ENCODE measurements around the gene HP1BP3. TPM values are rescaled to one million over a fixed set of nuclear protein-coding genes. Genes with fewer than 3 reads are reported as not detected.
"Not testable (repeated sequence)": the region's sequence is repeated elsewhere in the genome, so short reads cannot be mapped to it uniquely, and the experiment has no call there.

The HP1BP3 gene, protein sequence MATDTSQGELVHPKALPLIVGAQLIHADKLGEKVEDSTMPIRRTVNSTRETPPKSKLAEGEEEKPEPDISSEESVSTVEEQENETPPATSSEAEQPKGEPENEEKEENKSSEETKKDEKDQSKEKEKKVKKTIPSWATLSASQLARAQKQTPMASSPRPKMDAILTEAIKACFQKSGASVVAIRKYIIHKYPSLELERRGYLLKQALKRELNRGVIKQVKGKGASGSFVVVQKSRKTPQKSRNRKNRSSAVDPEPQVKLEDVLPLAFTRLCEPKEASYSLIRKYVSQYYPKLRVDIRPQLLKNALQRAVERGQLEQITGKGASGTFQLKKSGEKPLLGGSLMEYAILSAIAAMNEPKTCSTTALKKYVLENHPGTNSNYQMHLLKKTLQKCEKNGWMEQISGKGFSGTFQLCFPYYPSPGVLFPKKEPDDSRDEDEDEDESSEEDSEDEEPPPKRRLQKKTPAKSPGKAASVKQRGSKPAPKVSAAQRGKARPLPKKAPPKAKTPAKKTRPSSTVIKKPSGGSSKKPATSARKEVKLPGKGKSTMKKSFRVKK
- polyA plus RNA-seq (ENCODE audit: insufficient read length), result 165 TPM

DNA sequence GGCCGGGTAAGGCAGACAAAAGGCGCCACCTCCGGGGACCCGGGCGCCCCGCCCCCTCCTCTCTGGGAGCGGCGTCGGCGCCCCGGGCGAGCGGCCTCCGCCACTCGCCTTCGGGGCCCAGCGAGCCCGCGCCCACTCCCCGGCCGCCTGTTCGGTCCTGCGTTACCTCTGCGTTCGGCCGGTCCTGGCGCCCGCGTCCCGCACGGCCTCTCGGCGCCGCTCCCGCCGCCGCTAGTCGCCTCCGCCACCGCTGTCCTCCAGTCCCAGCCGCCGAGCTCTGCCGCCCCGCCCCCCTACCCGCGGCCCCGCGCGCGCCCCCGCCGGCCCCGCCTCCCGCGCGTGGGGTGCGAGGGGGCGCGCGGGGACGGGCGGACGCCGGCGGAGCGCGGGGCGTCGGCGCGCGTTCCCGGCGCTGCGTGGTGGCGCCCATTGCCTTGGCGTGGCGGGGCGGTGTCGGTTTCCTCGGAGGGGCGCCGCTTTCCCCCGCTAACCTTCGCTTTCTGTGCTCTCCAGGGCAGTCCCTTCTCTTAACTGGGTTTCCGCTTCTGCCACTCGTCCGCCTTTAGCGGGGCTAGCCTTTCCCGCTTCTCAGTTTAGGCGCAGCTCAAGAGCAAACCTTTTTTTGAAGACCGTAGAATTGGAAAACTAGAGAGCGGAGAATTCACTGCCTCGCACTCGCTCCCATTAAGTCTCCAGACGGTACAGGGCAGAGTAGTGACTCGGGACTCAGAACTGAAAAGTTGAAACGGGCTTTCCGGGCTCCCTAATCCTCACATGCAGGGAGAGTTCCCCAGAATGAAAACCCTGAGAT lies at the start of gene HP1BP3:
TSS of gene HP1BP3 (minus strand) at position 279 of the 811 bp plus-strand sequence. CDS start 6,867 bp downstream, outside the sequence.
- peak; percentile 50 for DNase-seq (ENCODE audit: low read depth)

GRCh38 chr1:20836230-20836629 lies 49.1 kb upstream of the HP1BP3 start:
- DNase-seq (ENCODE audit: low read depth), result no peak

DNA sequence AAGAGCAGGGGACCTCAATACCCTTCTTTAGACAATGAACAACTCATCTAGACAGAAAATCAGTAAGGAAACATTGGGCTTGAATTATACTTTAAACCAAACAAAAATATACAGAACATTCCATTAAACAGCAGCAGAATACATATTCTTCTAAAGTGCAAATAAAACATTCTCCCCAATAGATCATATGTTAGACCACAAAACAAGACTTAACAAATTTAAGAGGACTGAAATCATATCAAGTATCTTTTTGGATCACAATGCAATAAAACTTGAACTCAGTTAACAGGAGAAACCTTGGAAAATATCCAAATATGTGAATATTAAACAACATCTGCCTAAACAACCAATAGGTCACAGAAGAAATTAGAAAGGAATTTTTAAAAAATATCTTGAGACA lies 47.7 kb upstream of the HP1BP3 start:
- no peak for DNase-seq (ENCODE audit: low read depth)

DNA sequence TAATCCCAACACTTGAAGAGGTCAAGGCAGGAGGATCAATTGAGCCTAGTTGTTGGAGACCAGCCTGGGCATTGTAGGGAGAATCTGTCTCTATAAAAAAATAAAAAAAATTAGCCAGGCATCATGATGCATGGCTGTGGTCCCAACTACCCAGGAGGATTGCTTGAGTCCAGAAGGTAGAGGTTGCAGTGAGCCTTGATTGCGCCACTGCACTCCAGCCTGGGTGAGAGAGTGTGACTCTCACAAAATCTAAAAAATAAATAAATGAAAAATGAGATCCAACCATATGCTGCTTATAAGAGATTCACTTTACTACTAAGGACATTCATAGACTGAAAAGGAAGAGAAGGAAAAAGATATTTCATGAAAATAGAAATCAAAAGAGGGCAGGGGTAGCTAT lies 47.1 kb upstream of the HP1BP3 start:
- DNase-seq (ENCODE audit: low read depth), result no peak

DNA sequence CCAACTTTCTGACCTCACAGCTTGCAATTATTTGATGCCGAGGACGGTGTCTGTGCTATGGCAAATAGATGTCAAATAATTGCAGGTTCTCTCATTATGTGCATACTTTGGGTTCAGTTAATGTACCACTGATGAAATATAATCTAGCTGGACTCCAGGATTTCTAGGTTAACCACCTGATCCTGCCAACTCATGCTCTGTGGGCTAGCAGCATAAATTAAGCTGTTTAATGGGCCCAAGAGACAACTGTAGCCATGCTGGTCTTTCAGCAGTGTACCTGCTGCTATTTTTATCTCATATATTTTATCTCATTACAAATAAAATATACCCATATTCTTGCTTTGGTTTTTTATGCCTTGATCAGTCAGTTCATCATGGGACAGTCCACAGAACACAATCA lies 43.3 kb upstream of the HP1BP3 start:
- no peak for DNase-seq (ENCODE audit: low read depth)

GRCh38 chr1:20829946-20830345 lies 42.8 kb upstream of the HP1BP3 start:
- DNase-seq (ENCODE audit: low read depth), result no peak

- DNase-seq (ENCODE audit: low read depth), result no peak
Measured at GRCh38 chr1:20829531-20829930, 42.4 kb upstream of the HP1BP3 start.

DNA sequence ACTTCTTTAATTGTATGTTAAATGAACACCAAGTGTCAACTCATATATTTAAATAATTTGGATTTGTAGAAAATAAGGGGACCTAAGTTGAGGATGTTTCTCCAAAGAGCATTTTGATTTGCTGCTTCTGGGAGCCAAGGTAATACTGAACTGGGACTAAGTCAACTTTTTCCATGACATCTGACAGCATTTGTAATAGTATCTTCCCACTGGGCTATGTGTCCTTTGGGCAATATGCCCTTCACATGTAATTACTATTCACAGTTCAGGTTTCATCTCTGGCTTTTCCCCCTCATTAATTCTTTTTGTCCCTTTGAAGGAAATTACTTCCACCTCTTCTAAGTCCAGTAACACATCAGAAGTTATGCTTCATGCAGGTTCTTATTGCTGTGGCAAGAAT lies 36.7 kb upstream of the HP1BP3 start:
- DNase-seq (ENCODE audit: low read depth), result no peak

- DNase-seq (ENCODE audit: low read depth), result no peak
Measured at GRCh38 chr1:20821466-20821865, 34.4 kb upstream of the HP1BP3 start.

DNA sequence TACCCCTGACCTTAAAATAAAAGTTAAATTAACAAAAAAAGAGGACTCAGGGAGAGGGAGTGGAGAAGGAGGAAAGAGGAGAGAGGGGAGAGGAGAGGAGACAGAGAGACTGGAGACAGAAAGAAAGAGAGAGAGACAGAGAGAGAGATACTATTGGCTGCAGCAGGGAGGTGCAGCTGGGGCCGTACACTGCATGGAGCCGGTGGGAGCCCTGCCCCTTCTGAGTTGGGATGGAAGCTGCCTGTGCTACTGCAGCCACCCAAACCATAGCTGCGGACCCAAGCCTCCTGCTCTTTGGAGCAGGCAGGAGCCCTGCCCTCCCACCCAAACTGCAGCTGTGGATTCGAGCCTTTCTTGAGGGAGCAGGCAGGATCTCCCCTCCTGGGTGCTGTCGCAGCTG lies 32.7 kb upstream of the HP1BP3 start:
- DNase-seq (ENCODE audit: low read depth), result no peak

DNA sequence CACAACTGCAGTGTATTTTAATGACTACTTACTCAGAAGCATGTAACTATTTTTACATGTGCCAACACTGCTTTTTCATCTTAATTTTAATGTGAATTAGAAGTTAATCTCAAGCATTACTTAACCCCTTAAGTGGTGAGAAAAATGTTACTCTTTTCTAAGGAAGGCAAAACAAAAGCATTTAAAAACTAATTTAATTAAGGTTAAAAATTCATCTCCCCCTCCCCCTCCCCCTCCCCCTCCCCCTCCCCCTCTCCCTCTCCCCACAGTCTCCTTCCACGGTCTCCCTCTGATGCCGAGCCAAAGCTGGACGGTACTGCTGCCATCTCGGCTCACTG lies 27.4 kb upstream of the HP1BP3 start:
- no peak for DNase-seq (ENCODE audit: low read depth)

DNA sequence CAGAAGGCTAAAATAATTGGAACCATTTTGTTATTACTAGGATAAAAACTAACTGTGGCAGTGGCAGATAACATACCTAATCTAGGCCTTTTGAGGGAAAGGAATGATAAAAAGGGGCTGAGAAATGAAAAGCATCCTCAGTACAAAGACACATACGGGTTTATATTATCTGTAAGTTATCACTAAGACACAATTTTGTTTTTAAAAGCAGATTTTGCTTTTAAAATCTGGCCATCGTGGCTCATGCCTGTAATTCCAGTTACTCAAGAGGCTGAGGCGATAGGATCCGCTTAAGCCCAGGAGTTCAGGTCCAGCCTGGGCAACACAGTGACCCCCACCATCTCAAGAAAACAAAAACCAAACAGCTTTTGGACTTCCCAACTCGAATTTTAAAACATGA lies 24.8 kb upstream of the HP1BP3 start:
- no peak for DNase-seq (ENCODE audit: low read depth)

GRCh38 chr1:20793236-20793635 lies 6.1 kb upstream of the HP1BP3 start:
- no peak for DNase-seq (ENCODE audit: low read depth)

DNA sequence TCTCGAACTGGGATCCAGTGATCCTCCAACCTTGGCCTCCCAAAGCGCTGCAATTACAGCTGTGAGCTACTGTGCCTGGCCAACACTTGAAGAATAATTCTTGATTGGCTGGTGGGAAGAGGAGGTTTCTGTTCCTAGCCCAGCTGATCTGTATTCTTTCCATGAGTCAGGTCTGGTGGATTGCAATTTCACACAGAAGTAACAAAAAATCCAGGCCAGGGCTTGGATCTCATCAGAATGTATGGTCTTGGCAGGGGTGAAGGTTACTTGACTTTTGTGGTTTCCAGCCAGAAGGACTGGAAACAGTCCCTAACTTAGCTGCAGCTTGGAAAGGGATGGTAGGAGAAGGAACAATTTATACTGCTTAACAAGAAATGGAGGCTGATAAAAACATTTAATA lies 5.1 kb upstream of the HP1BP3 start:
- peak; percentile 91 for DNase-seq (ENCODE audit: low read depth)

DNA sequence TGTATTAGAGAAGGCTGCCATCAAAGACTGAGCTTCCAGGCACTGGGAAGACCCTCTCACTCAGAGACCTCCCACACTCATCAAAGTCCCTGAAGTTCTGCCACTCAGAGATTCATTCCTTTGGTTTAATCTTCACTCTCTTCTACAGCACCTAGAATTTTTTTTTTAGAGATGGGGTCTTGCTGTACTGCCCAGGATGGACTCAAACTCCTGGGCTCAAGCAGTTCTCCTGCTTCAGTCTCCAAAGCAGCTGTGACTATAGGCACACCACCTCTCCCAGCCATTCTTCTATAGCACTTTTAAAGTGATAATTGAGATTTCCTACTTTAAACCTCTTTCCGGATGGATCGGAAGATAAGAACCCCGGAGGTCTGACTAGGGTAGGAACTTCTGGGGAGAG lies 3.7 kb upstream of the HP1BP3 start:
- no peak for DNase-seq (ENCODE audit: low read depth)

GRCh38 chr1:20789598-20789997 lies 2.5 kb upstream of the HP1BP3 start:
- DNase-seq (ENCODE audit: low read depth), result not testable (repeated sequence)

GRCh38 chr1:20787840-20788795 lies 1.0 kb upstream of the HP1BP3 start:
- no peak for DNase-seq (ENCODE audit: low read depth)

DNA sequence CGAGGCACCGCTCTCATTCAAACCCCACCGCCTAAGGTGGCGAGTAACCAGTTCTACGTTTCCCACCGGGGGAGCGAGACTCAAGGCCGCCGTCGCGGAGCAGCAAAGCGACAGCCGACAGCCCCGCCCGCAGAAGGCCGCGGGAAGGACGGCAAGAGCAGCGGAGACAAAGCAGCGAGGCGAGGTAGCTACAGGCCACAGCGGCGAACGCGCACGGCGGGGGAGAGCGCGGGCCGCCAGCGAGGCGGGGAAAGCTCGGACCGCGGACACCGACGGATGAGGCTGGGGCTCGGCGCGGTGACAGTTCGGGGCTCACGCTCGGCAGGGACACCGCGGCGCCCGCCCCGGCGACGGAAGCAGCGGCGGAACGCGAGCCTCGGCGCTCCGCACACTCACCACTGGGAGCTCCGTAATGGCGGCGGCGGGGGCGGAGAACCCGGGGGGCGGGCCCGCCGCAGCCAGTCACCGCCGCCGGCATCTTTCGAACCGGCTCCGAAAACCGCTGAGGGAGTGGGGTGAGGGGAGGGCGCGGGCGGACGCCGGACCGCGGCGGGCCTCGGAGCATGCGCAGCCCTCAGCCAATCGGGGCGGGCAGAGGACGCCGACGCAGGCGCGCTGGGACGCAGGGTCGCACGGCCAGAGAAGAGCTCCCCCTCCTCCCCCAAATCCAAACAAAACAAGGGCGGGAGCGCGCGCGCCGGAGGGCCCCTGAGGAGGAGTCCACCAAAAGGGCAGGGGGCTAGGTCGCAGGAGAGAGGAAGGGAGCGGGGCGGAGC lies 666 bp downstream of the HP1BP3 start:
- peak; percentile 75 for DNase-seq (ENCODE audit: low read depth)

- DNase-seq (ENCODE audit: low read depth), result no peak
Measured at GRCh38 chr1:20785907-20786252, 1.2 kb downstream of the HP1BP3 start.

DNA sequence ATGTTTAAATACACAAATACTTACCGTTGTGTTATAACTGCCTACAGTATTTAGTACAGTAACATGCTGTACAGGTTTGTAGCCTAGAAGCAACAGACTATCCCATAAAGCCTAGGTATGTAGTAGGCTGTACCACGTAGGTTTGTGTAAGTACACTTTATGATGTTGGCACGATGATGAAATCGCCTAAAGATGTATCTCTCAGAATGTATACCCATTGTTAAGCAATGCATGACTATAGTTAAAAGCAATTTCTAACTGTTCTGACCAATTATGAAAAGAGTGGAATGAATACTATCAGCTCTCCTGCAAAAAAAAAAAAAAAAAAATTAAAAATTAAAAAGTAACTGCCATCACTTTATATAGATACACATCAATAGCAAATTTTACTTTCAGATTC lies 11.4 kb downstream of the HP1BP3 start:
- DNase-seq (ENCODE audit: low read depth), result no peak

DNA sequence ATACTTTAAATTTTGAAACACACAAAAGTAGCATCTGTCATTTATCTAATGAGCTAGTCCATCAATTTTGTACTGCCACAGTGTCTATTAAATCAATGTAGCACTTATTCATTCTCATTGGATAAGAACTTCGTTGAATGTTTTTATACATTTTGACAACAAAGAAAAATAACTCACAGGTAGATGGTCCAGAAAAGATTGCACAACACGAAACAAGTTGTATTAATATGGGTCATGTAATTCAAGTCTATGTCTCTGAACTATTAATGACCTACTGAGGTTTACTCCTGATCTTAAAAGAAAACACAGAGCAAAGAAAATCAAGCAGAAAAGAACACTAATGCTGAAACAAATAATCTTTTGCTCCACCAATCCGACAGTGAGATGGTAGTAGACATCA lies 15.3 kb downstream of the HP1BP3 start:
- no peak for DNase-seq (ENCODE audit: low read depth)
